ENCODE results near the gene PPP1R13B. TPM values are rescaled to one million over a fixed set of nuclear protein-coding genes. Genes with fewer than 3 reads are reported as not detected.

Gene PPP1R13B
- total RNA-seq, 1 experiment from 2014 or later: 19.0 TPM

GRCh38 chr14:103767336-103767894 lies 80.0 kb downstream of the PPP1R13B start:
- TF ChIP-seq SIN3A (IDR thresholded peaks at IDR 0.05; ENCODE audit: borderline replicate concordance, insufficient read depth, low read depth, low read length) (no peak), TCF7L2 (IDR thresholded peaks at IDR 0.05; ENCODE audit: low read depth, low read length) (no peak), REST (IDR thresholded peaks at IDR 0.05; ENCODE audit: insufficient read depth in 1 of 2, low read depth in 2 of 2, low read length in 1 of 2) (no peak), CTCF (IDR thresholded peaks at IDR 0.05) (no peak), POLR2AphosphoS5 (IDR thresholded peaks at IDR 0.05; ENCODE audit: low read depth, low read length) (no peak)
- ATAC-seq: no peak
- CTCF ChIA-PET: no interaction called here
- Histone ChIP-seq H3K4me3 (ENCODE audit: low read depth in 2 of 2, low read length in 2 of 2) (no peak overlapping the region), H3K36me3 (ENCODE audit: control insufficient read depth, insufficient read depth, low read length) (no peaks in the 10 kb centered on the region), H3K27me3 (ENCODE audit: control insufficient read depth, insufficient read depth, low read length) (no peaks in the 10 kb centered on the region), H3K4me1 (ENCODE audit: control insufficient read depth, insufficient read depth, low read length) (no peaks in the 10 kb centered on the region), H3K9me3 (ENCODE audit: control insufficient read depth, insufficient read depth, low read depth, low read length) (no peaks in the 10 kb centered on the region), H3K27ac (ENCODE audit: low read length) (no peak overlapping the region)
- in situ Hi-C loops (cut with HindIII; ENCODE audit: low pct_unique_long_range_greater_than_20kb, low sequenced_read_pairs) (no loop called here), intact Hi-C loops (cut with micrococcal nuclease; ENCODE audit: unreplicated experiment) (no loop called here)
- DNase-seq (ENCODE audit: low read depth, low spot score): no peak
- POLR2A ChIA-PET: no interaction called here
- BruUV-seq (replicated peaks): no TSS peak

GRCh38 chr14:103765526-103765925 lies 81.8 kb downstream of the PPP1R13B start:
- Histone ChIP-seq H3K4me1 (ENCODE audit: control insufficient read depth, insufficient read depth, low read length) (no peaks in the 10 kb centered on the region), H3K27me3 (ENCODE audit: control insufficient read depth, insufficient read depth, low read length) (no peaks in the 10 kb centered on the region), H3K4me3 (ENCODE audit: low read depth in 2 of 2, low read length in 2 of 2) (no peak overlapping the region), H3K27ac (ENCODE audit: low read length) (no peak overlapping the region), H3K9me3 (ENCODE audit: control insufficient read depth, insufficient read depth, low read depth, low read length) (no peaks in the 10 kb centered on the region), H3K36me3 (ENCODE audit: control insufficient read depth, insufficient read depth, low read length) (no peaks in the 10 kb centered on the region)
- in situ Hi-C loops (cut with HindIII; ENCODE audit: low pct_unique_long_range_greater_than_20kb, low sequenced_read_pairs): no loop called here
- no TSS peak for BruUV-seq (replicated peaks)
- TF ChIP-seq SIN3A (IDR thresholded peaks at IDR 0.05; ENCODE audit: borderline replicate concordance, insufficient read depth, low read depth, low read length) (no peak), CTCF (IDR thresholded peaks at IDR 0.05) (no peak), REST (IDR thresholded peaks at IDR 0.05; ENCODE audit: insufficient read depth in 1 of 2, low read depth in 2 of 2, low read length in 1 of 2) (no peak), POLR2AphosphoS5 (IDR thresholded peaks at IDR 0.05; ENCODE audit: low read depth, low read length) (no peak), TCF7L2 (IDR thresholded peaks at IDR 0.05; ENCODE audit: low read depth, low read length) (no peak)
- DNase-seq (ENCODE audit: low read depth, low spot score): no peak
- ChIA-PET POLR2A (no interaction called here), CTCF (no interaction called here)
- no peak for ATAC-seq
- intact Hi-C loops (cut with micrococcal nuclease; ENCODE audit: unreplicated experiment): no loop called here
